Left ventricle myocardium superior (tissue), 1 donor: ENCODE data around the gene IKZF2. TPM values are rescaled to one million over a fixed set of nuclear protein-coding genes. Genes with fewer than 3 reads are reported as not detected.

Source experiments
- total RNA-seq: library from RNA; stranded (reverse); fragmentation: NEBNext Ultra II Directional; extraction: Animal tissue kit (Norgen Biotek cat#: 25700); gene quantifications from one replicate; pipeline ENCODE4 v1.2.1, GENCODE V29; 2021
- donor health status: DM: no; HTN: yes; CAD: no; lungs with severe emphysema.

The IKZF2 gene
- total RNA-seq, 1 donor from 2014 or later, result 6.1 TPM

Other genes with a start within 250 kb of the IKZF2 start
- gene SPAG16, start 132.9 kb upstream of the IKZF2 start, total RNA-seq, result 18.7 TPM